Heart right ventricle (tissue), 16 donors: ENCODE measurements around the gene MTUS2. TPM values are rescaled to one million over a fixed set of nuclear protein-coding genes. Genes with fewer than 3 reads are reported as not detected.

ENCODE experiments used
- ATAC-seq, 8 donors: fragments of 200-7000 bp; cut with Tn5 transposase; one replicate each; pipeline ENCODE4 v1.9.1; 2020; ENCODE audit warnings: mild to moderate bottlenecking in 8 of 8, moderate library complexity in 8 of 8, moderate number of reproducible peaks in 1 of 8
- DNase-seq, 2 donors: peaks; one replicate each; pipeline ENCODE4 v3.0.0-alpha.2; 2020
- H3K27ac ChIP-seq, 10 donors: fragments of 200-600 bp; sonication (generic) in 2 of 10; one replicate each; pipeline versions ENCODE4 v1.5.0 to v1.8.0; 2020 to 2022; ENCODE audit warnings: mild to moderate bottlenecking in 3 of 10
- H3K27me3 ChIP-seq, 7 donors: fragments of 200-600 bp; one replicate each; pipeline ENCODE4 v1.8.0; 2021 to 2022; ENCODE audit warnings: mild to moderate bottlenecking in 2 of 7
- H3K36me3 ChIP-seq, 9 donors: fragments of 200-600 bp; sonication (generic) in 1 of 9; one replicate each; pipeline versions ENCODE4 v1.5.0 to v1.8.0; 2020 to 2022; ENCODE audit warnings: mild to moderate bottlenecking in 2 of 9
- H3K4me1 ChIP-seq, 9 donors: fragments of 200-600 bp; sonication (generic) in 1 of 9; one replicate each; pipeline versions ENCODE4 v1.5.0 to v1.8.0; 2020 to 2022; ENCODE audit warnings: mild to moderate bottlenecking in 4 of 9
- H3K4me3 ChIP-seq, 10 donors: fragments of 200-600 bp; sonication (generic) in 2 of 10; one replicate each; pipeline versions ENCODE4 v1.5.0 to v1.8.0; 2020 to 2022; ENCODE audit warnings: mild to moderate bottlenecking in 7 of 10, moderate library complexity in 2 of 10
- H3K9me3 ChIP-seq, 11 donors: fragments of 200-600 bp in 10 of 11; sonication (generic) in 2 of 11; one replicate each; pipeline versions ENCODE4 v1.5.0 to v1.8.0; 2013 to 2022; ENCODE audit warnings: mild to moderate bottlenecking in 2 of 11, control low read depth in 1 of 11, moderate library complexity in 1 of 11
- CTCF ChIP-seq, 9 donors: fragments of 200-600 bp; sonication (generic) in 2 of 9; IDR thresholded peaks; one replicate each; pipeline versions ENCODE4 v1.5.0 to v1.8.0; 2021 to 2022; ENCODE audit warnings: antibody characterized with exemption in 9 of 9, mild to moderate bottlenecking in 5 of 9, moderate library complexity in 1 of 9
- WGBS, 2 donors: extraction: QIAGEN DNeasy Blood & Tissue Kit; methylation state at CpG; one replicate each; pipeline ENCODE4 v1.1.7; 2013; ENCODE audit warnings: inconsistent platforms in 1 of 2; 5-methylcytosine and 5-hydroxymethylcytosine counted together
- intact Hi-C, 10 donors: fragments of 100-400 bp; cut with DNase I; formaldehyde crosslinking; loops; one replicate each; pipeline versions ENCODE4 v1.11.1 to v1.14.2; 2022
- polyA plus RNA-seq, 2 donors: library from polyadenylated mRNA; stranded (reverse); fragments of 200-250 nt; gene quantifications; one replicate each; pipeline ENCODE4 v1.2.3, GENCODE V29; 2013
- total RNA-seq, 10 donors: library from RNA; stranded (reverse); fragmentation: NEBNext Ultra II Directional in 3 of 10; extraction: Animal tissue kit (Norgen Biotek cat#: 25700) in 3 of 10; gene quantifications; one replicate each; pipeline versions ENCODE4 v1.2.1 to v1.2.4, GENCODE V29; 2021 to 2023
- donor health status: Arrhythmogenic right ventricular cardiomyopathy.
- donor health status: ischemic (EF 13 %, LVEDD 7.1; RV severe dilation, severe dysfunction).
- donor health status: healthy with polysubstance abuse.
- donor health status: DM: no; HTN: yes; CAD: no.
- donor health status: DM: no; HTN: no; CAD: no.
- donor health status: ischemic (EF 25% LVEDD 6.9; RV normal size, moderate dysfunction).
- donor health status: ischemic (EF 25% LVEDD 5.7; RV mildly dilated, moderate dysfunction).
- donor health status: healthy.
- donor health status: DM: yes; HTN: yes; CAD: no.
- donor health status: Ischemic cardiomyopathy.
- donor health status: ischemic (EF 35%, LVEDD 5.7; RV mildly dilated, moderate dysfunction).
- donor health status: nonischemic (EF 11% LVEDD 7.7; RV severe dilation, severe dysfunction).
- donor health status: DM: yes; HTN: yes; CAD: no.
- donor health status: PGD.
- donor health status: ischemic (EF 29% LVEDD 5.4; RV normal size, mild dysfunction).
- donor health status: nonischemic (EF 23%, LVEDD 6.1; RV moderate dilation, normal function).

MTUS2 gene
- total and polyA plus RNA-seq, 12 donors = 18.7 to 159 (median 65.6) TPM

GRCh38 chr13:29501674-29502073, 681.5 kb downstream of the MTUS2 start:
- Histone ChIP-seq H3K4me3 (no peak overlapping the region), H3K27me3 (peaks cover 0 to 28% (median 14%) of the 10 kb centered on the region in 7 donors), H3K9me3 (no peaks in the 10 kb centered on the region), H3K4me1 (peaks cover 0 to 13% (median 8%) of the 10 kb centered on the region in 9 donors), H3K36me3 (peaks cover 0 to 36% (median 0%) of the 10 kb centered on the region in 9 donors), H3K27ac (no peak overlapping the region)
- intact Hi-C loops = loop anchor here in 2 of 10 donors (10.0 kb wide), 2 partner anchors 353 to 423 kb away; partner anchors contain the start of gene UBL3 (in 1 of the 2)
- ATAC-seq = no peak
- no peak for DNase-seq
- no peak for TF ChIP-seq CTCF (IDR thresholded peaks at IDR 0.05)
- 89 to 92% methylated on average over 4 of the region's 4 CpGs for WGBS, 2 donors

GRCh38 chr13:29502391-29503008, 682.4 kb downstream of the MTUS2 start:
- no peak for DNase-seq
- intact Hi-C loops = loop anchor here in 2 of 10 donors (10.0 kb wide), 2 partner anchors 352 to 422 kb away; partner anchors contain the start of gene UBL3 (in 1 of the 2)

GRCh38 chr13:29503041-29503837, 683.1 kb downstream of the MTUS2 start:
- DNase-seq = no peak
- 57 to 66% methylated on average over 32 of the region's 32 CpGs for WGBS, 2 donors

More at GRCh38 chr13:29502391-29503008, 682.4 kb downstream of the MTUS2 start:
- ATAC-seq = no peak
- Histone ChIP-seq H3K27ac (no peak overlapping the region), H3K9me3 (no peaks in the 10 kb centered on the region), H3K4me1 (peaks cover 0 to 10% (median 2%) of the 10 kb centered on the region in 9 donors), H3K4me3 (no peak overlapping the region), H3K27me3 (peaks cover 0 to 28% (median 14%) of the 10 kb centered on the region in 7 donors), H3K36me3 (peaks cover 0 to 36% (median 0%) of the 10 kb centered on the region in 9 donors)
- 84 to 86% methylated on average over 13 of the region's 13 CpGs for WGBS, 2 donors
- no peak for TF ChIP-seq CTCF (IDR thresholded peaks at IDR 0.05)

More at GRCh38 chr13:29503041-29503837, 683.1 kb downstream of the MTUS2 start:
- Histone ChIP-seq H3K4me1 (peaks cover 0 to 16% (median 9%) of the 10 kb centered on the region in 9 donors), H3K36me3 (peaks cover 0 to 31% (median 0%) of the 10 kb centered on the region in 9 donors), H3K4me3 (no peak overlapping the region), H3K27ac (no peak overlapping the region), H3K27me3 (peaks cover 0 to 28% (median 14%) of the 10 kb centered on the region in 7 donors), H3K9me3 (no peaks in the 10 kb centered on the region)
- no peak for ATAC-seq
- intact Hi-C loops = loop anchor here in 2 of 10 donors (10.0 kb wide), 2 partner anchors 352 to 422 kb away; partner anchors contain the start of gene UBL3 (in 1 of the 2)
- no peak for TF ChIP-seq CTCF (IDR thresholded peaks at IDR 0.05)
